Measurements from ENCODE around the gene WIPF3.
"Not testable (repeated sequence)": the region's sequence is repeated elsewhere in the genome, so short reads cannot be mapped to it uniquely, and the experiment has no call there.

Gene WIPF3

DNA sequence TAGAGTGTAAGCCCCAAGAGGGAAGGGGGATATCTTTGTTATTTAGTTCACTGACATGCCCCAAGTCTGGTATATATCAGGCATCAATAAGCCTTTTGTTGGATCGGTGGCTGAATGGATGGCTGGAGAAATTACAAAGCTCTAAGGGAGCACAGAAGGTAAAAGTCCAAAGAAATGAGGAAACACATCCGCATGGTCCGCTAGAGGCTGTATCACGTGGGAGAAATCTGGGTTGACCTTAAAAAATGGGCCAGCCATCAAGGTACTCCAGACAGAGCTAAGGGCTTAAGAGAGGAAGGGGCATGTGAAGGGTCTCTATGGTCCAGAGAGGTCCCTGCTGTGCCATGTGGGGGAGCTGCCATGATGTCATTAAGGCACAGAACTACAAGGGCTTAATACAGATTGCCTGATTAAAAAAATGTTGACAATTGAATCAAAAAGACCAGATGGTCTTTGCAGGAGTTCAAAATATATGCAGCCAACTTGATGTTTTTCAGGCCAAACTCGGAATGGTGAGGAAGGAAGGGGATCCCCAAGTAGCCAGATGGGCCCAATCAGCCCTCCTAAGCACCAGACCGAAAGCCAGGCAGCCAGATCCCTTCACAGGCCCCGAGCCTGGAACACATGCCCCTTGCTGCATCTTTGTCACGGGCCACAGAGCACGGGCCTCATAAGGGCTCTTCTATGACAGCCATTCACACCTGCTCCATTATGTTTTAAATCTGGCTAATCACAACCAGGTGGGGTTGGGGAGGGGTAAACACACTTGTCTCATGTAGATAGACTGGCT is 151.4 kb downstream of the WIPF3 start:
- DNase-seq, result no peak

DNA sequence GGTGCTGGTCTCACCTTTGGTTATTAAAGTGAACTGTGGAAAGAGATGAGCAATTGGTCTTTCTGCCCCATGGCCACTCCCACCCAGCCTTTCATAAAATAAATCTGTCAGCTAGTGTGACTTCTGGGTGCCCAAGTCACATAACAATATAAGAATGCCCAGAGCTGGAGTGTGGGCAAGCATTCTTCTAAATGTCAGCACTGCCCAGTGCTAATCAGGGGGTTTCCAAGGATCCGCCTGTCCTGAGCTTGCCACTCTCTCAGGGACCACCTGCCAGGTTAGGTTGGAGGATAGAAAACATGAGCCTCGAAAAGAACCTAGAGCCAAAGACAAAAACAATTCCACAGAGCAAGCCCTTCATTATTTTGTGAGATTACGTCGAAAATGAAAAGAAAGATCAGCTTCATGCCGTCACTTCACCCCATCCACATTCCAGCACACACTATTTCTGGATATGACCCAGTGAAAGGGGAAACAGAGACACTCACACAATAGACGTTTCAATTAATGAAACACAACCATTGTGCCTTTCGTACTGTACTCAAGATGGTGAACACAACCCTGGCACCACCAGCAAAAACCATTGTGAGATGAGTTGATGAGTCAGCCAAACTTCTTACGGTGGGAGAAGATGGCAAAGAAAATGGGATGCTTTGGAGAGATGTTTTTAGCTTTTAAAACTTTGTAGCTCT is 152.5 kb downstream of the WIPF3 start:
- DNase-seq, result no peak

DNA sequence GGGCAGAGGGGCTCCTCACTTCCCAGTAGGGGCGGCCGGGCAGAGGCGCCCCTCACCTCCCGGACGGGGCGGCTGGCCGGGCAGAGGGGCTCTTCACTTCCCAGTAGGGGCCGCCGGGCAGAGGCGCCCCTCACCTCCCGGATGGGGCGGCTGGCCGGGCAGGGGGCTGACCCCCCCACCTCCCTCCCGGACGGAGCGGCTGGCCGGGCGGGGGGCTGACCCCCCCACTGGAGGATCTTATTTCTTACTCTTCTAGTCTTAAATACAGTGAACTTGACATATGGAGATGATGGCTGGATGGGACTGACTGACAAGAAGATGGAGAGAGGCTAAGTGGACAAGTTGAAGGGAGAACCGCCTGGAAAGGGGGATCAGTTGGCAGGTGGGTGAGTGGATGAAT is 155.3 kb downstream of the WIPF3 start:
- DNase-seq, result not testable (repeated sequence)

DNA sequence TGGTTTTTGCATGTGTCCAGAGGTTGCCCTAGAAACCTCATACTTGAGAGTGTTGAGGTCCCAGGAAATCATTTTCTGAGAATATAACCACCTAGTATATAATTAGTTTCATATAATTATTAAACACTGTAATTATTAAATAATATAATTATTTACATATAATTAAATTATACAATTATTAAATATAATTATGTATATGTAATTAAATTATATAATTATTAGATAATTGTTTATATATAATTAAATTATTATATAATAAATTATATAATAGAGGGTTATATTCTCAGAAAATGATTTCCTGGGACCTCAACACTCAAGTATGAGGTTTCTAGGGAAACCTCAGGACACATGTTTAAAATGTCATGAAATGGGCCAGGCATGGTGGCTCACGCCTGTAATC is 155.7 kb downstream of the WIPF3 start:
- no peak for DNase-seq

DNA sequence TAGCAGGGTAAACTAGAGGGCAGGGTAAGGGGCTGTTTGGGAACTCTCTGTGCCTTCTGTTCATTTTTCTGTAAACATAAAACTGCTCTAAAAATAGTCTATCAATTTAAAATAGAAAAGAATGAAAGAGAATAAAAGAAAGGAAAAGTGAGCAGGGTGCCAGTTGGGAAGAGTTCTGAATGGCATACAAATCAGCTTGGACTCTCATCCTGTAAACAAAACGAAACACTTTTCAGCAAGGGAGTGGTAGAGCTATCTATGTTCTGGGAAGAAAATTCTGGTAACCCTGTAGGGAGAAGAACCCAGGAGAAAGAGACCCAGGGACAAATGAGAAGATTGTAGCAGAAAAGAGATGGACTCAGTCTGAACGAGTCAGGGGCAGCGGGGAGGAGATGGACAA is 158.7 kb downstream of the WIPF3 start:
- DNase-seq, result no peak

Measured in NCI-H1048 (cell line).